ENCODE results near the gene IQSEC1.

Gene IQSEC1

DNA sequence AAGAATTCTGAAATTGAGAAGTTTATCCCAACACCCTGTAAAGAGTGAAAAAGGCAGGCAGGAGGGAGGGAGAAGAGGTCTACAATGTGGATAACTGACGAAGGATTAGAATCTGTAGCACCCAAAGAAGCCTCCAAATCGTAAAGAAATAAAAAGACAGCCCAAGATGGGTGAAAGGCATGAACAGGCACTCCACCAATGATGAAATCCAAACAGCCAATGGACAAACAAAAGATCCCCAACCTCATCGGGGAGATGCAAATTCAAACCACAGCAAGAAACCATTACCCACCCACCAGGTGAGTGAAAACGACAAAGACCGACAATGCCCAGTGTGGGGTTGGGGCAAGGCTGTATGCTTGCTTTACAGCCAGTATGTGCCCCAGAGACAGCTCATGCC lies 85.6 kb downstream of the IQSEC1 start:
- Mint-ChIP-seq H3K4me1 (peaks cover 25% of the 10 kb centered on the region), H3K4me3 (no peak overlapping the region), H3K36me3 (ENCODE audit: low read depth) (peaks cover 7% of the 10 kb centered on the region), H3K27ac (peak overlapping the region; percentile 12), H3K27me3 (ENCODE audit: low read depth, poor library complexity) (peaks cover 6% of the 10 kb centered on the region), H3K9me3 (peaks cover 6% of the 10 kb centered on the region)
- DNase-seq: no peak
- TF ChIP-seq, protein P1, sequence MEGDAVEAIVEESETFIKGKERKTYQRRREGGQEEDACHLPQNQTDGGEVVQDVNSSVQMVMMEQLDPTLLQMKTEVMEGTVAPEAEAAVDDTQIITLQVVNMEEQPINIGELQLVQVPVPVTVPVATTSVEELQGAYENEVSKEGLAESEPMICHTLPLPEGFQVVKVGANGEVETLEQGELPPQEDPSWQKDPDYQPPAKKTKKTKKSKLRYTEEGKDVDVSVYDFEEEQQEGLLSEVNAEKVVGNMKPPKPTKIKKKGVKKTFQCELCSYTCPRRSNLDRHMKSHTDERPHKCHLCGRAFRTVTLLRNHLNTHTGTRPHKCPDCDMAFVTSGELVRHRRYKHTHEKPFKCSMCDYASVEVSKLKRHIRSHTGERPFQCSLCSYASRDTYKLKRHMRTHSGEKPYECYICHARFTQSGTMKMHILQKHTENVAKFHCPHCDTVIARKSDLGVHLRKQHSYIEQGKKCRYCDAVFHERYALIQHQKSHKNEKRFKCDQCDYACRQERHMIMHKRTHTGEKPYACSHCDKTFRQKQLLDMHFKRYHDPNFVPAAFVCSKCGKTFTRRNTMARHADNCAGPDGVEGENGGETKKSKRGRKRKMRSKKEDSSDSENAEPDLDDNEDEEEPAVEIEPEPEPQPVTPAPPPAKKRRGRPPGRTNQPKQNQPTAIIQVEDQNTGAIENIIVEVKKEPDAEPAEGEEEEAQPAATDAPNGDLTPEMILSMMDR (IDR thresholded peaks at IDR 0.05): no peak

DNA sequence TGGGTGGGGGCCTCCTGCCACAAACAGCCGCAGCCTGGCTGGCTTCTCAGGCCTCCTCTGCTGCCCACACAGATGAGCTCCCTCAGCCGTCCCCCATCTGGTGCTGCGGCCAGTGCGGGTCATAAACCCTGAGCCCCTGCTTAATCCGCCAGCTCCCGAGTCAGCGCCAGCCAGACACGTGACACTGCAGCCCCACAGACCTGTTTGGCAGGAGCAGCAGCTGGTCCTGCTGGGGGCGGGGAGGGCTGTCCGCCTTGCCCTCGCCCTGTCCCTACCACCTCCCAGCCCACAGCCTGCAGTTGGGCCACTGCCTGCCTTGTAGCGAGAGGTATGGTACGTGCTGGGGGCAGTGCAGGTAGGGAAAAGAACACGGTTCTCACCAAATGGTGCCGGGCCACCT lies 86.2 kb downstream of the IQSEC1 start:
- Mint-ChIP-seq H3K9me3 (peaks cover 6% of the 10 kb centered on the region), H3K36me3 (ENCODE audit: low read depth) (peaks cover 7% of the 10 kb centered on the region), H3K4me1 (peaks cover 23% of the 10 kb centered on the region), H3K4me3 (no peak overlapping the region), H3K27me3 (ENCODE audit: low read depth, poor library complexity) (peaks cover 2% of the 10 kb centered on the region), H3K27ac (peak overlapping the region; percentile 12)
- TF ChIP-seq, protein P1 (IDR thresholded peaks at IDR 0.05): no peak
- DNase-seq: peak; percentile 53

DNA sequence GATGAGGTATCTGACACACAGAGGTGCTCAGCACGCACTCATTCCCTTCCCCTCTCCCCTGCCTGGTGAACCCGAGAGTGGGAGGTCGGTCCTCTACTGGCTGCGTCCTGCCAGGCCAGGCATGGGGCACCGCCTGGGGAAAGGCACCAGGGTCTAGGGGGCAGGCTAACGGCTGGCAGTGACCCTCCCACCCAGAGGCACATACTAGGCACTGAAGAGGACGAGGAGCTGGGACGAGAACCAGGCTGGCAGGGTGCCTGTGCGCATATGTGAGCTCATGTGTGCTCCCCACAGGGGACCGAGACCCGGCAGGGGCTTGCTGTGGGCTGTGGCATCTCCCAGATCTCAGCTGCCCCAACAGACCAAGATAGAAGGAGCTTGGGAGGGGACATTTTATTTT lies 86.7 kb downstream of the IQSEC1 start:
- H3K27me3 Mint-ChIP-seq (ENCODE audit: low read depth, poor library complexity): peaks cover 2% of the 10 kb centered on the region
- H3K9me3 Mint-ChIP-seq: peaks cover 6% of the 10 kb centered on the region
- no peak for DNase-seq
- peaks cover 7% of the 10 kb centered on the region for H3K36me3 Mint-ChIP-seq (ENCODE audit: low read depth)
- peaks cover 27% of the 10 kb centered on the region for H3K4me1 Mint-ChIP-seq
- H3K27ac Mint-ChIP-seq: no peak overlapping the region
- H3K4me3 Mint-ChIP-seq: no peak overlapping the region
- TF ChIP-seq, protein P1 (IDR thresholded peaks at IDR 0.05): no peak

DNA sequence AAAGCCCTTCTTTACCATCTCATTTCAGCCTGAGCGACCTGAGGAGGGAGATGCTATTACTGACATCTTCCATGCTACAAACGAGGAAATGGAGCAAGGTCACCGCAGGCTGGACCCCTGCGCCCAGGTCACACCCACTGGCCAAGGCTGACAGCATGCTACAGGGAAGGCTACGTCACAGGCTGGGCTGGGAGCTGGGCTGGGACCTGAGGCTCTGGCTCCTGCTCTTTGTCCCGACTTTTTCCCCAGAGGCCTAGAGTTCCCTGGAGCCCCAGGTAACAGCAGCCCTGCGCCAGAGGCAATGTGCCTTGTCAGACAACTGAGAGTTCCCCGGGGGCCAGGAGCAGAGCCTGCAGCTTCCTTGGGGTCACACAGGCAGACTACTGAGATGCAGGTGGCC lies 87.2 kb downstream of the IQSEC1 start:
- peaks cover 2% of the 10 kb centered on the region for H3K27me3 Mint-ChIP-seq (ENCODE audit: low read depth, poor library complexity)
- DNase-seq: no peak
- peaks cover 30% of the 10 kb centered on the region for H3K4me1 Mint-ChIP-seq
- H3K4me3 Mint-ChIP-seq: no peak overlapping the region
- TF ChIP-seq, protein P1 (IDR thresholded peaks at IDR 0.05): no peak
- H3K27ac Mint-ChIP-seq: no peak overlapping the region
- H3K36me3 Mint-ChIP-seq (ENCODE audit: low read depth): peaks cover 7% of the 10 kb centered on the region
- H3K9me3 Mint-ChIP-seq: peaks cover 6% of the 10 kb centered on the region

DNA sequence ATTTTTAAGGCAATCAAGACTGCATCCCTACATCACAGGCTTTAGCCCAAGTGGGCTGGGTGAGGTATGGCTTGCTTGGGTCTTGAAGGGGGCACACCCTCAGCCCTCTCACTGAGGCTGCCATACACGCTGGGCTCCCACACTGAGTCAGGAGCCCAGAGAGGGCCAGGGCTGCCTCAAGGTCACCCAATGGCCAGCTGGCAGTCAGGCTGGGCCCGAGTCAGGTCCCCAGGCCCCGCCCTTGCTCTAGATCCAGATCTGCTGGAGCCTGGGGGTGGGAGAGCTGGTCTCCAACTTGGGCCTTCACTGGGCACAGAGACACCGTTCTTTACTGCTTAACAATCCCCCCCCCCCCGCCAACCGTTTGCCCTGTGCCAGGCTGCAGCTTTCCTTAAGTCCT lies 88.1 kb downstream of the IQSEC1 start:
- TF ChIP-seq, protein P1 (IDR thresholded peaks at IDR 0.05): no peak
- Mint-ChIP-seq H3K9me3 (peaks cover 6% of the 10 kb centered on the region), H3K27ac (no peak overlapping the region), H3K36me3 (ENCODE audit: low read depth) (peaks cover 7% of the 10 kb centered on the region), H3K4me3 (no peak overlapping the region), H3K27me3 (ENCODE audit: low read depth, poor library complexity) (peaks cover 6% of the 10 kb centered on the region), H3K4me1 (peaks cover 36% of the 10 kb centered on the region)
- DNase-seq: no peak

DNA sequence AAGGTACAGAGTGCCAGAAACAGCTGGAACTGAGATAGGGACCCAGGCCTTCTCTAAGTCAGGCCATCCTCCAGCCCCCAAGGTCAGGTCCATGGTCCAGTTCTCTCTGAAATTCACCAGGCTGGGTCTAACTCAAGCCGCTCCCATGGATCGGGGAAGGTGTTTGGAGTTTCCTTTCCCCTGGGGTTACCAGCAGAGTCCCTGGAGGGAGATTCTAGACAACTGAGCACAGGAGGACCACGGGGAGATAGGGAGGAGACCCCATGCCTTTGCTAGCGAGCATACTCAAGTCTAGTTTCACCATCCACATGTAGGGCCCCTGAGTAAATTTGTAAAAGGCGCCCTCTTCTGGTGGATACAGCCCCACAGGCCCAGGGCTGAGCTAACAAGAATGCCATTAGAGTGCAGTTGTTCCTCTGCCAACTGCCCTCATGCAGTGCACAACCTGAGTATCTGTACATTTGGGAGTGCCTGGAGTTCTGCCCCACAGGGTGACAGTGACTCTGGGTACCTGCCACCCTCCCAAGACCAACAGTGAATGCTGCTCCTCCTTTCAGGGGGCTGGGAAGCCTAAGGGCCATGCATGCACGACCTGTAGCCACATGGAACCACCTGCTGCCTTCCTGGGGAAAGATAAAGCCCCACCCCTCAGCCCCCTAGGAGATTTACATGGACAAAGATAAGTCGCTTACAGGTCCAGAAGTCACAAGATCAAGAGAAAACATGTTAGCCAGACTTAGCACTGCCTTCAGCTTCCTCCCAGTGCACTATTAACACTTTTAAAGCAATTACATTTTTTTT lies 89.0 kb downstream of the IQSEC1 start:
- Mint-ChIP-seq H3K4me3 (no peak overlapping the region), H3K36me3 (ENCODE audit: low read depth) (peaks cover 7% of the 10 kb centered on the region), H3K27ac (no peak overlapping the region), H3K9me3 (peaks cover 6% of the 10 kb centered on the region), H3K27me3 (ENCODE audit: low read depth, poor library complexity) (peaks cover 6% of the 10 kb centered on the region), H3K4me1 (peaks cover 39% of the 10 kb centered on the region)
- DNase-seq: peak; percentile 66
- TF ChIP-seq, protein P1 (IDR thresholded peaks at IDR 0.05): peak; percentile 66

Measured in nephron progenitor cell (in vitro differentiated cells).